Measurements from ENCODE around the gene LCN10.
"Not testable (repeated sequence)": the region's sequence is repeated elsewhere in the genome, so short reads cannot be mapped to it uniquely, and the experiment has no call there.

LCN10 gene

DNA sequence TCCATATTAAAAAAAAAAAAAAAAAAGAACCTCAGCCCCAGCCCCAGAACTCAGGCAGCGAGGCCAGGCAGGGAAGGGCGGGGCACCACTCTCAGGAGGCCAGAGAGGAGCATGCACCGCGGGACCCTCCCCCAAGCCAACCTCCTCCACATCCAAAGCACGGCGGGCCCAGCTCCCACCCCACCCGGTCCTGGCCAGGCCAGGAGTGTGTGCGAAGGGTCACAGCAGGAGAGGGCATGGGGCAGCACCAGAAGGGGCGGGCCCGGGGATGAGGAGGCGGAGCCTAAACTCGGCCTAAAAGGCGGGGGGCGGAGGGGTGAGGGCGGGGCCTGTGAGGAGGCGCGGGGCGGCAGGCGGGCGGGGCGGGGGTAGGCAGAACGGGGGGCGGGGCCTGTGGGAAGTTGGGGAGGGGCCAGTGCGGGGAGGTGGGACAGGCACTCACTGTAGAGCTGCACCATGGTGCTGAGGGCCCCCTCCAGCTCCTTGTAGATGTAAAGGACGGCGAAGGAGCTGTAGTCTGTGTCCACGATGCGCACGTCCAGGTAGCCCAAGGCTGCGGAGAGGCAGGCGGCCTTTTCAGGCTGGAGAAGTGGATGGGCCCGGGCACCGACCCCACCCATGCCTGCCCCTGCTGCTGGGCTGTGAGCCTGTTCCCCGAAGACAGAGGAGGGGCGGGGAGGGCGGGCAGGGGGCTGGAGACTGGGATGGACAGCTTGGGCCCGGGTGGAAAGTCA lies 20.3 kb upstream of the LCN10 start:
- no peak overlapping the region for H3K4me3 ChIP-seq (ENCODE audit: low read length)
- TF ChIP-seq ZNF274 (IDR thresholded peaks at IDR 0.05; ENCODE audit: low read depth, low read length), result no peak

DNA sequence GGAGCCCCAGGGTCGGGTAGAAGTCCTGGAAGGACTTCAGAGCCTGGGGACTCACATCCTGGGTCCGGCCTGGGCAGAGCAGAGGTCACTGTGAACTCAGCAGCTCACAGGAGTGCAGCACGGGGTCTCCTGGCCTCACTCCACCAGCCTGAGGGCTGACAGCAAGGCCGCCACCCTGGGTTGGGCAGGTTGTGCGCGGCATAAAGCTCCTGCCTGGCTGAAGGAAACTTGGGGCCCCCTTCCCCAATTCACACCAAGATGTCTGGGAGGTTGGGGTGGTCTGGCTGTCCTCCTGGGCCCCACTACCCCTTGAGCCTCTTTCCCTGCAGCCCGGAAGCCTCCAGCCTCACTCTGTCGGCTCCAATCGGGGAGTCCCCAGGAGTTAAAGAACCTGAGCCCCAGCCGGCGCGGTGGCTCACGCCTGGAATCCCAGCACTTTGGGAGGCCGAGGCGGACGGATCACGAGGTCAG lies 19.5 kb upstream of the LCN10 start:
- H3K4me3 ChIP-seq (ENCODE audit: low read length), result no peak overlapping the region
- no peak for TF ChIP-seq ZNF274 (IDR thresholded peaks at IDR 0.05; ENCODE audit: low read depth, low read length)

DNA sequence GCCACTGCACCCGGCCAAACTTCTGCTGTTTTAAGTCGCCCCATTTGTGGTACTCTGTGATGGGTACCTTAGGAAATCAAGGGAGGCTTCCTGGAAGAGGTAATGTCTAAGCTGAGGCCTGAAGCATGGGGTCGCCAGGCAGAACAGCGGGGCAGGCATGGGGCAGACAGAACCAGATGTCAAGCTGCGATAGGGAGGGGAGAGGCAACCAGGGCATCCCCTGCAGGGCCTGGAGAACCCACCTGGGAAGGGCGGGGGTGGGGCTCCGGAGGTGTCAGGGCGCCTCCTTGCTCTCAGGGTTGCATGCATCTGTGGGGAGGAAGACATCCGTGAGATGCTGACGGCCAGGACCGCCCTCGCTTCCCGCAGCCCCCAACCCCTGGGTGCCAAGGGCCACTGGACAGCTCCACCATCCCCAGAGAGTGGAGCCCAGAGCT lies 18.8 kb upstream of the LCN10 start:
- TF ChIP-seq ZNF274 (IDR thresholded peaks at IDR 0.05; ENCODE audit: low read depth, low read length), result no peak
- no peak overlapping the region for H3K4me3 ChIP-seq (ENCODE audit: low read length)

DNA sequence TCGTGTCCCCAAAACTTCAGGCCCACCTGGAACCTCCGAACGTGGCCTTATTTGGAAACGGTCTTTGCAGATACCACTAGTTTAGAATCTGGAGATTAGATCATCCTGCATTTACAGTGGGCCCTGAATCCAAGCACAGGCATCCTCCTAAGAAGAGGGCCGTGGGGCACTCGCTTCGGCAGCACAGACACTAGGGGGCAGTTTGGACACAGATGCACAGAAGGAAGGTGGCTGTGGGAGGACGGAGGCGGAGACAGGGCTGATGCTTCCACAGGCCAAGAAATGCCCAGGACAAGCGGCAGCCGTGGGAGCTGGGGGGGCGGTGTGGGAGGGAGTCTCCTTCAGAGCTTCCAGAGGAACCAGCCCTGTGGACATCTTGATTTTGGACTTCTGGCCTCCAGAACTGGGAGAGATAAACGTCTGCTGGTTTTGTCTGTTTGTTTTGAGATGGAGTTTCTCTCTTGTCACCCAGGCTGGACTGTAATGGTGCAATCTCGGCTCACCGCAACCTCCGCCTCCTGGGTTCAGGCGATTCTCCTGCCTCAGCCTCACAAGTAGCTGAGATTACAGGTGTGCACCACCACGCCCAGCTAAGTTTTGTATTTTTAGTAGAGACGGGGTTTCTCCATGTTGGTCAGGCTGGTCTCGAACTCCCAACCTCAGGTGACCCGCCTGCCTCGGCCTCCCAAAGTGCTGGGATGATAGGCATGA lies 18.2 kb upstream of the LCN10 start:
- H3K4me3 ChIP-seq (ENCODE audit: low read length), result not testable (repeated sequence)

DNA sequence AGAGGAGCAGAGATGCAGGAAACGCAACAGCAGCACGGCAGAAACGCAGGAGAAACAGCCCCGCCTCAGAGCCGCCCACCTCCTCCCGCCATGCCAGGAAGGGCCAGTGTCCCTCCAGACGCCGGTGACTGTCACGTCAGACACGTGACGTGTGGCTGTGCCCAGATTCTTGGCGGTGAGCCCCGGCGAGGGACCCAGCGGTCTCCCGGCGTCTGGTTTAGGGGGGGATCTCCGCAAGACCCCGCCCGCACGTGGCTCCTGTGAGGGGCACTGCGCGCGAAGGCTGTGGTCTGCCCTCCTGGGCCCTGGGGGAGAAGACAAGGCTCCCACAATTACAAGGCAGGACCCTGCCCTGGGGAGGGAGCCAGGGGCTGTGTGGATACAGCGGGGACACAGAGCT lies 17.7 kb upstream of the LCN10 start:
- no peak overlapping the region for H3K4me3 ChIP-seq (ENCODE audit: low read length)

DNA sequence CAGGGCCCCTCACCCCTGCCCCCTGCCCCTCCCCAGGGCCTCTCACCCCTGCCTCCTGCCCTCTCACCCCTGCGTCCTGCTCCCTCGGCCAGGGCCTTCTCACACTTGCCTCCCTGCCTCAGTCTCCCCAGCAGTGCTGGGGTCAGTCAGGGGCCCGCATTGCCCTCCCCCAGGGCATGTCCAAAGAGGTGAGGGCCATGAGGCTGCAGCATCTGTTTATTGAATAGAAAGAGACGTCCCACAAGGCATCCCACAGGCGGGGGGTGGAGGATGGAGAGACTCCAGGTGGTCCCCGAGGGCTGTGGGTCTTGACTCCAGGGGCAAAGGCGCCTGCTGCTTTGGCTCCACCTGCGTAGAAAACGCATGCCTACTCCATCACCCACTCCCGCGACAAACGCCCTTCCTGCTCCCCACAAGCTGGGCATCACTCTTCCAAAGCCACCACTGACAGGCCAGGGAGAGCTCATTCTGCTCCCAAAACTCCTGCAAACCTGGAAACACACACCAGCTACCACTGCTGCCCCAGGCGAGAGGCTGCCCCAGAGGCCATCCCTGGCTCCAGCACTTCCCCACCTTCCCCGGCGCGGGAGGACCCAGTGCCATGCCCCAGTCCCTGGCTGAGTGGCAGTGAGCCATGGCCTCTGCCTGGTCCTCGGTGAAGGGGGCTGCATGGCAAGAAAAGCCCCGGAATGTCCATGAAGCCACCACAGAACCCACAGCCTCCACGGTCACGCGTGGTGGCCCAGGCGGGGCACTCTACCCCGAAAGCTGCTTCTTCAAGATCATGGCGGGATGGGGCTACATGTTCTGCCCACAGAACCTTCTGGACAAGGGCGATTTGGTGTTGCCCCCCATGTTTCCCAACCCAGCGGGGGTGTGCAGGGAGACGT lies 16.9 kb upstream of the LCN10 start:
- H3K4me3 ChIP-seq (ENCODE audit: low read length), result no peak overlapping the region
- no peak for TF ChIP-seq ZNF274 (IDR thresholded peaks at IDR 0.05; ENCODE audit: low read depth, low read length)

More for the DNA sequence above, 17.7 kb upstream of the LCN10 start:
- TF ChIP-seq ZNF274 (IDR thresholded peaks at IDR 0.05; ENCODE audit: low read depth, low read length), result no peak

DNA sequence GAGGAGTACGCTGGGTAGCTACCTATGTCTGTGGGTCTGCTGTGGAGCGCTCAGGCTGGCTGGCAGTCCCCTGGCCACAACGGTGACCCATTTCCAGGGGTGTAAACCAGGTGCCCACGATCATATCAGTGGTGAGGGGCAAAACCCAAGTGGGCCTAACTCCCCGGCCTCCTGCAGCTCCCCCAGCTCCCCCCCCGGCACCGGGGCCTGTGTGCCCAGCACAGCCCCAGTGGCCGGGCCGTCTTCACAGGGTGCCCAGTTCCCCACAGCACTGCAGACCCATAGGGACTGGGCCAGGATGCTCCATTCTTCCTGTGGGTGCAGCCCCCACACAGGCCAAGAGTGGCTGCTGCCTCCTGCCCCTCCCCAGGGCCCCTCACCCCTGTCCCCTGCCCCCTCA lies 16.3 kb upstream of the LCN10 start:
- H3K4me3 ChIP-seq (ENCODE audit: low read length), result no peak overlapping the region
- no peak for TF ChIP-seq ZNF274 (IDR thresholded peaks at IDR 0.05; ENCODE audit: low read depth, low read length)

DNA sequence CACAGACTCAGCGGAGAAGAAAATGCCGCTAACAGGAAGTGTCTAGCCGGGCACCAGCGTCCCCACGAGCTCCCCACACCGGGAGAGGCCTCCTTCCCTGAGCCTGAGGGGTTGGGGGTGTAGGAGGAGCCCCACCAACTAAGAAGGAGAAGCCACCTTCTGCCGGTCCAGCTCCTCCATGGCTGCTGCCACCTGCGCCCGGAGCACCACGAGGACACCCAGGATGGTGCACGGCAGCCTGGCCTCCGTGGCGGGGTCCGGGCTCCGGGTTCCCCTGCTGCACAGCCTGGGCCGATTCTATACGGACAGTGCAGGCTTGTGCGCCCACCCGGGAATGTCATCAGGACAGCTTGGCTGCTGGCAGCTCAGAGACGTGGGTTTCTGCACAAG lies 15.0 kb upstream of the LCN10 start:
- no peak overlapping the region for H3K4me3 ChIP-seq (ENCODE audit: low read length)
- TF ChIP-seq ZNF274 (IDR thresholded peaks at IDR 0.05; ENCODE audit: low read depth, low read length), result no peak

DNA sequence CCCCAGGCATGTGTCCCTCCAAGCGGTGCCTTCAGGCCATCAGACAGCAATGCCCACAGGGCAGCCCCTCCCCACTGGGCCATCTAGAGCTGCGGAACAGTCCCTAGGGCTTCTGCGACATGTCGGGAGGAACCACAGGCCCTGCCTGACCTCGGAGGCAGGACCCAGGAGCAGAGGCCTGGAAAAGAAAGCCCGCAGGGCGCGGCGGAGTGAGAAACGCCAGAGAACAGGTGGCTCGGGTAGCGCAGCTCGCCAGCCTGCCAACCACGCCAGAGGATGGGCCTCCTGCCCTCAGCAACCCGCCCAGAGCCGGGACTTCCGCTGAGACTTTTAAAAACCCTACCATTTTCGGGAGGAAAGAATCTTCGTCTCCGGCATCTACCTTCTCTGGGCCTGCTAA lies 14.6 kb upstream of the LCN10 start:
- no peak for TF ChIP-seq ZNF274 (IDR thresholded peaks at IDR 0.05; ENCODE audit: low read depth, low read length)
- no peak overlapping the region; the same call in 1 of the 2 replicates for H3K4me3 ChIP-seq (ENCODE audit: low read length)

DNA sequence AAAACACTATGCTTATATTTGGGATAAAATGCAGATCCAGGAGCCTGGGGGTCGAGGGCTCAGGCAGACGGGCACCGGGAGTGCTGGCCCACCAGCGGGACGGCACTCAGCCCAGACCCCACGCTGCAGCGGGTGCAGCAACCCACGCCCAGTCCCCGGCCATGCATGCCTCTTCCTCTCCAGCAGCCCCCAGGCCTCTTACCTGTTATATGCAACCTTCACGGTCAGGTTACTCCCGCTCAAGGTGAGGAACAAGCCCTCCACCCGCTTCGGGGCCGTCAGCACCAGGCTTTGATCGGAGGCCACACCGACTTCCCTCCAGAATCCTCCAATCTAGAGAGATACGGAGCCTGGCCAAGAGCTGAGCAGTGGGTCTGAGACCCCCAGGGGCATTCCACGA lies 14.1 kb upstream of the LCN10 start:
- no peak overlapping the region; the same call in 1 of the 2 replicates for H3K4me3 ChIP-seq (ENCODE audit: low read length)
- TF ChIP-seq ZNF274 (IDR thresholded peaks at IDR 0.05; ENCODE audit: low read depth, low read length), result no peak

DNA sequence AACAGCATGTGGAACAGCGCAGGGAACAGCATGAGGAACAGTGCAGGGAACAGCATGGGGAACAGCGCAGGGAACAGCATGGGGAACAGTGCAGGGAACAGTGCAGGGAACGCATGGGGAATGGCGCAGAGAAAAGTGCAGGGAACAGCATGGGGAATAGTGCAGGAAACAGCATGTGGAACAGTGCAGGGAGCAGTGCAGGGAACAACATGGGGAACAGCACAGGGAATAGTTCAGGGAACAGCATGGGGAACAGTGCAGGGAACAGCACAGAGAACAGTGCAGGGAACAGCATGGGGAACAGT lies 13.3 kb upstream of the LCN10 start:
- no peak for TF ChIP-seq ZNF274 (IDR thresholded peaks at IDR 0.05; ENCODE audit: low read depth, low read length)
- no peak overlapping the region for H3K4me3 ChIP-seq (ENCODE audit: low read length)

DNA sequence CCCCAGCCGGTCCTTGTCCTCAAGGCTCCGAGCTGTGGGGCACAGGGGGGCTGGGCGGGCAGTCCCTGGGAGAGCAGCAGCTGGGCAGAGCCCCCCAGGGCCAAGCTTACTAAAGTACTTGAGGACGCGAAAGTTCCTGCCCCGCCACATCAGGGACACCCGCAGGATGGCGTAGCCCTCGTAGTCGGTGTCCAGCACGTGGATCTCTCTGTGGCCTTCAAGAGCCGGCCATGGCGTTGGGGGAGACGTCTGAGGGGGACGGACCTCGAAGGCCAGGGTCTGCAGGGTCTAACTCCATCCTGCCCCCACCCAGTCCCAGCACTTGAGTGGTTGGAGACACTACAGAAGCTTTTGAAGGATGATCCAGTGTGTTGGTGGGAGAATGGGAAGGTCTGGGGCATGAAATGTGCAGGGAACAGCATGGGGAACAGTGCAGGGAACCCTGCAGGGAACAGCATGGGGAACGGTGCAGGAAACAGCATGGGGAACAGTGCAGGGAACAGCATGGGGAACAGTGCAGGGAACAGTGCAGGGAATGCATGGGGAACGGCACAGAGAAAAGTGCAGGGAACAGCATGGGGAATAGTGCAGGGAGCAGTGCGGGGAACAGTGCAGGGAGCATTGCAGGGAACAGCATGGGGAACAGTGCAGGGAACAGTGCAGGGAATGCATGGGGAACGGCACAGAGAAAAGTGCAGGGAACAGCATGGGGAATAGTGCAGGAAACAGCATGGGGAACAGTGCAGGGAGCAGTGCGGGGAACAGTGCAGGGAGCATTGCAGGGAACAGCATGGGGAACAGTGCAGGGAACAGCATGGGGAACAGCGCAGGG lies 12.8 kb upstream of the LCN10 start:
- H3K4me3 ChIP-seq (ENCODE audit: low read length), result not testable (repeated sequence)

DNA sequence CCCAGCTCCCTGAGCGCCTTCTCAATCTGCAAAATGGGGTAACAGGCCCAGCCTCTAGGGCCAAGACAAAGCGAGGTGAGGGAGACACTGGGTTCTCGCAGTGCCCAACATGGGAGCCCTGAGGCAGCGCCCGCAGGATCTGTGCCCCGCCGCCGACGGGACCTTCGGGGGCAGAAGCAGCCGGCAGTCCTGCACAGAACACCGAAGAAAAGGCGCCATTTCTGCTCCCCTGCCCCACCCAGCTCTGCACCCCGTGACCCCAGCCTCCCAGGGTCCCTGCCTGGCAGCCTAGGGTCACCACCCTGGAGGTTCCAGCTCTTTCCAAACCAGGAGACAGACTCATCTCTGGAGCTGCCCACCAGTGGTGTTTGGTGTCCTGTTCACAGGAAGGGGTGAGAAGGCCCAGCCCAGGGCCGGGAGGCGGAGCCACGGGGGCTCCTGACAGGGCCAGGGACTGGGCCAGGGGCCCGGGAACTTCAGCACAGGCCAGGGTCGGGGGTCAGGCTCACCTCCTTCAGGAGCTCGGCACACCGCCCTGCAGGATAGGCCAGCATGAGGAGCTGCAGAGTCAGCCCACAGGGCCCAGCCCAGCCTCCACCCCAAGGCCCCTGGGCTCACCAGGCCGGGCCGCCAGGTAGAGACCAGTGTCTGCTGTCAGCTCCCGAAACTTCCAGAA lies 12.0 kb upstream of the LCN10 start:
- TF ChIP-seq ZNF274 (IDR thresholded peaks at IDR 0.05; ENCODE audit: low read depth, low read length), result no peak
- H3K4me3 ChIP-seq (ENCODE audit: low read length), result no peak overlapping the region
